Measurements from ENCODE around the gene EYA2. TPM values are rescaled to one million over a fixed set of nuclear protein-coding genes. Genes with fewer than 3 reads are reported as not detected.
"Not testable (repeated sequence)": the region's sequence is repeated elsewhere in the genome, so short reads cannot be mapped to it uniquely, and the experiment has no call there.

The EYA2 gene
- polyA plus RNA-seq, 4 donors = 0.50 to 0.70 TPM; not detected in 2

DNA sequence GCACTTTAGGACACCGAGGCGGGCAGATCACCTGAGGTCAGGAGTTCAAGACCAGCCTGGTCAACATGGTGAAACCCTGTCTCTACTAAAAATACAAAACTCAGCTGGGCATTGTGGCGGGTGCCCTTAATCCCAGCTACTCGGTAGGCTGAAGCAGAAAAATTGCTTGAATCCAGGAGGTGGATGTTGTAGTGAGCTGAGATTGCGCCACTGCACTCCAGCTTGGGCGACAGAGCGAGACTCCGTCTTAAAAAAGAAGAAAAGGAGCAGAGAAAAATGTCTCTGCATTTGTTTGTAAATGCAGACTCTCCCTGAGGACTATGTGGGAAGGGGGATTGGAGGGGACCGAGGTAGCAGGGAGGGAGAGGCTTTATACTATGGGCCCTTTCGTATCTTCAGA is 311.9 kb downstream of the EYA2 start:
- H3K4me1 ChIP-seq (ENCODE audit: control insufficient read depth in 3 of 3, insufficient read depth in 2 of 3, low read depth in 1 of 3, low read length in 2 of 3); H3K27ac ChIP-seq (ENCODE audit: low read depth in 1 of 3, low read length in 2 of 3); H3K4me3 ChIP-seq (ENCODE audit: low read depth in 1 of 3, low read length in 3 of 3); FAIRE-seq; H3K27me3 ChIP-seq (ENCODE audit: control insufficient read depth in 3 of 3, insufficient read depth in 3 of 3, low read length in 3 of 3); DNase-seq; H3K9me3 ChIP-seq (ENCODE audit: control insufficient read depth in 2 of 2, insufficient read depth in 1 of 2, low read depth in 1 of 2, low read length in 1 of 2): not testable (repeated sequence)
- peaks cover 3 to 25% (median 15%) of the 10 kb centered on the region in 3 donors for H3K36me3 ChIP-seq (ENCODE audit: control insufficient read depth in 3 of 3, insufficient read depth in 2 of 3, low read depth in 1 of 3, low read length in 3 of 3)
- WGBS, 3 donors = 87 to 93% (median 89%) methylated on average over 10 of the region's 10 CpGs

DNA sequence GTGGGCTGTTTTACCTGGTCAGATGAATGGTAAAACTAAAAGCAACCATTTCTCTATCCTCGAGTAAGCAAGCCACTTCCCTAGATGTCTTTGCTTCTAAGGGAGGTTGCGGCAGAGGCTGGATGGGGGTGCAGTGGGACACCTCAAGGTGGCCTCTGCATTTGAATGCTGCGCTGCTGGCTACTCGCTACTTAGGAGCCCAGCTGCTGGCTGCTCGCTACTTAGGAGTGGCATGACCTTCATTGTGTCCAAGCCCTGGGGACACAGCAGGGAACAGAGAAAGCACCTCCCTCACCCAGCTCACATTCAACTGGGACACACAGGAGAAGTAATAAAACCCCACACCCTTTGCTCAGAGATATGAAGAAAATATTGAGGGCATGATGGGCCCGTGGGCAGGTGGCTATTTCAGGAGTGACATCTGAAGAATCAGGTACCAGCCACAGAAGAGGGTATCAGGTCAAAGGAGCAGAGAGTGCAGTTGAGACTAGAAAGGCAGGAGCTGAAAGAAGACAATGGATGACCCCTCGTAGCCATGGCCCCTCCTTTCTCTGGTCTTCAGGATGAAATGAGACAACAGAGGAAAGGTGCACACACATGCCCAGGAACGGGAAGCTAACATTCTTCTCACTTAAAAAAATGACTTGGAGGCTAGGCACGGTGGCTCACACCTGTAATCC is 312.5 kb downstream of the EYA2 start:
- no peak for DNase-seq
- Histone ChIP-seq H3K9me3 (ENCODE audit: control insufficient read depth in 2 of 2, insufficient read depth in 1 of 2, low read depth in 1 of 2, low read length in 1 of 2) (peaks cover 0 to 3% of the 10 kb centered on the region in 2 donors), H3K27ac (ENCODE audit: low read depth in 1 of 3, low read length in 2 of 3) (no peak overlapping the region), H3K4me3 (ENCODE audit: low read depth in 1 of 3, low read length in 3 of 3) (no peak overlapping the region), H3K4me1 (ENCODE audit: control insufficient read depth in 3 of 3, insufficient read depth in 2 of 3, low read depth in 1 of 3, low read length in 2 of 3) (no peaks in the 10 kb centered on the region), H3K36me3 (ENCODE audit: control insufficient read depth in 3 of 3, insufficient read depth in 2 of 3, low read depth in 1 of 3, low read length in 3 of 3) (peaks cover 6 to 31% (median 21%) of the 10 kb centered on the region in 3 donors), H3K27me3 (ENCODE audit: control insufficient read depth in 3 of 3, insufficient read depth in 3 of 3, low read length in 3 of 3) (no peaks in the 10 kb centered on the region)
- 69 to 78% (median 73%) methylated on average over 9 of the region's 9 CpGs for WGBS, 3 donors
- FAIRE-seq = no peak

GRCh38 chr20:47208534-47209174 is 314.0 kb downstream of the EYA2 start:
- FAIRE-seq (no peak), DNase-seq (no peak)
- Histone ChIP-seq H3K4me3 (ENCODE audit: low read depth in 1 of 3, low read length in 3 of 3) (no peak overlapping the region), H3K27me3 (ENCODE audit: control insufficient read depth in 3 of 3, insufficient read depth in 3 of 3, low read length in 3 of 3) (no peaks in the 10 kb centered on the region), H3K4me1 (ENCODE audit: control insufficient read depth in 3 of 3, insufficient read depth in 2 of 3, low read depth in 1 of 3, low read length in 2 of 3) (no peaks in the 10 kb centered on the region), H3K9me3 (ENCODE audit: control insufficient read depth in 2 of 2, insufficient read depth in 1 of 2, low read depth in 1 of 2, low read length in 1 of 2) (peaks cover 0 to 2% of the 10 kb centered on the region in 2 donors), H3K36me3 (ENCODE audit: control insufficient read depth in 3 of 3, insufficient read depth in 2 of 3, low read depth in 1 of 3, low read length in 3 of 3) (peaks cover 11 to 40% (median 26%) of the 10 kb centered on the region in 3 donors), H3K27ac (ENCODE audit: low read depth in 1 of 3, low read length in 2 of 3) (no peak overlapping the region)
- WGBS, 3 donors = 93 to 97% (median 95%) methylated on average over 18 of the region's 18 CpGs

- Histone ChIP-seq H3K27ac (ENCODE audit: low read depth in 1 of 3, low read length in 2 of 3) (no peak overlapping the region), H3K36me3 (ENCODE audit: control insufficient read depth in 3 of 3, insufficient read depth in 2 of 3, low read depth in 1 of 3, low read length in 3 of 3) (peaks cover 11 to 50% (median 31%) of the 10 kb centered on the region in 3 donors), H3K4me3 (ENCODE audit: low read depth in 1 of 3, low read length in 3 of 3) (no peak overlapping the region), H3K4me1 (ENCODE audit: control insufficient read depth in 3 of 3, insufficient read depth in 2 of 3, low read depth in 1 of 3, low read length in 2 of 3) (no peaks in the 10 kb centered on the region), H3K27me3 (ENCODE audit: control insufficient read depth in 3 of 3, insufficient read depth in 3 of 3, low read length in 3 of 3) (no peaks in the 10 kb centered on the region), H3K9me3 (ENCODE audit: control insufficient read depth in 2 of 2, insufficient read depth in 1 of 2, low read depth in 1 of 2, low read length in 1 of 2) (peaks cover 0 to 2% of the 10 kb centered on the region in 2 donors)
- FAIRE-seq (no peak), DNase-seq (no peak)
- WGBS, 3 donors = 94 to 98% (median 94%) methylated on average over 17 of the region's 17 CpGs
Measured at GRCh38 chr20:47209982-47210381, 315.3 kb downstream of the EYA2 start.

DNA sequence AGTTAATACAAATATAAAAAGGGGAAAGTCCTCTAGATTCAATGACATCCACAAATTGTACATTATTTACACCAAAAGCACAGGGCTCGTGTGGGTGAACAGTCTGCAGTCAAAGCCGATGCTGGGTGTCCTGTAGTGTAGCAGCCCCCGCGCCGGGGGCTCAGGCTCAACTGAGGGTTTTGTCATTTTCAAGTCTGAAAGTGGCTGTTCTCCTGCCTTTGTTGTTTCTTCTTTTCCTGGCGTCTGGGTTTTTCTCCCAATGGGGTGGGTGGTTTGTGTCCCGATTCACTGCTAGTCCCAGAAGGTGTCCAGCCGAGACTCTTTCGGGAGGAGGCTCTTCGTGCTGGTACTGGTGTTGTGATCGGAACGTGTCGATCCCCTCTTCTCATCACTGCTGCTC is 315.8 kb downstream of the EYA2 start:
- peaks cover 0 to 2% of the 10 kb centered on the region in 2 donors for H3K9me3 ChIP-seq (ENCODE audit: control insufficient read depth in 2 of 2, insufficient read depth in 1 of 2, low read depth in 1 of 2, low read length in 1 of 2)
- DNase-seq = no peak
- FAIRE-seq = no peak
- WGBS, 3 donors = 95 to 96% (median 96%) methylated on average over 13 of the region's 13 CpGs
- peaks cover 11 to 52% (median 31%) of the 10 kb centered on the region in 3 donors for H3K36me3 ChIP-seq (ENCODE audit: control insufficient read depth in 3 of 3, insufficient read depth in 2 of 3, low read depth in 1 of 3, low read length in 3 of 3)
- no peaks in the 10 kb centered on the region for H3K27me3 ChIP-seq (ENCODE audit: control insufficient read depth in 3 of 3, insufficient read depth in 3 of 3, low read length in 3 of 3)
- no peak overlapping the region for H3K4me3 ChIP-seq (ENCODE audit: low read depth in 1 of 3, low read length in 3 of 3)
- no peak overlapping the region for H3K27ac ChIP-seq (ENCODE audit: low read depth in 1 of 3, low read length in 2 of 3)
- no peaks in the 10 kb centered on the region for H3K4me1 ChIP-seq (ENCODE audit: control insufficient read depth in 3 of 3, insufficient read depth in 2 of 3, low read depth in 1 of 3, low read length in 2 of 3)

DNA sequence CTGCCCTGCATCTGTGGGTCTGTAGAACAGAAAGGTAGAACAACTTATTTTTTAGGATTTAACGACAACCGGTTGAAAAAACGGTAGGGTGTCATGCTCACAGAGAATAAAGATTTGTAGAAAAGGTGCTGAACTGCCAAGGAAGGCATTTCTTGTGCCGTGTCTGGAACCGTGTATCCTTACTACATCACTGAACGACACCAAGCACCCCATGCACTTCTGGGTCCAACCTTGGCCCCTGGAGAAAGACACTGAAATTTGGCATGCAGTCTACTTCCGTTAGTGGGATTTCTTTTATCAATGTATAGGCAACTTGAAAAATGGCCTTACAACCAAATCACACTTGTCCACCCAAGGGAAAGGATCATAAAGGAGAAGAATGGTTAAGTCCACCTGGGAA is 316.4 kb downstream of the EYA2 start:
- H3K27ac ChIP-seq (ENCODE audit: low read depth in 1 of 3, low read length in 2 of 3) = no peak overlapping the region
- no peaks in the 10 kb centered on the region for H3K4me1 ChIP-seq (ENCODE audit: control insufficient read depth in 3 of 3, insufficient read depth in 2 of 3, low read depth in 1 of 3, low read length in 2 of 3)
- H3K36me3 ChIP-seq (ENCODE audit: control insufficient read depth in 3 of 3, insufficient read depth in 2 of 3, low read depth in 1 of 3, low read length in 3 of 3) = peaks cover 11 to 58% (median 33%) of the 10 kb centered on the region in 3 donors
- no peaks in the 10 kb centered on the region for H3K27me3 ChIP-seq (ENCODE audit: control insufficient read depth in 3 of 3, insufficient read depth in 3 of 3, low read length in 3 of 3)
- WGBS, 3 donors = 96 to 98% (median 97%) methylated on average over 7 of the region's 7 CpGs
- H3K9me3 ChIP-seq (ENCODE audit: control insufficient read depth in 2 of 2, insufficient read depth in 1 of 2, low read depth in 1 of 2, low read length in 1 of 2) = peaks cover 0 to 2% of the 10 kb centered on the region in 2 donors
- H3K4me3 ChIP-seq (ENCODE audit: low read depth in 1 of 3, low read length in 3 of 3) = no peak overlapping the region
- FAIRE-seq (no peak), DNase-seq (no peak)

GRCh38 chr20:47212606-47213207 is 318.1 kb downstream of the EYA2 start:
- Histone ChIP-seq H3K4me3 (ENCODE audit: low read depth in 1 of 3, low read length in 3 of 3) (no peak overlapping the region), H3K36me3 (ENCODE audit: control insufficient read depth in 3 of 3, insufficient read depth in 2 of 3, low read depth in 1 of 3, low read length in 3 of 3) (peaks cover 15 to 67% (median 36%) of the 10 kb centered on the region in 3 donors), H3K9me3 (ENCODE audit: control insufficient read depth in 2 of 2, insufficient read depth in 1 of 2, low read depth in 1 of 2, low read length in 1 of 2) (peaks cover 0 to 2% of the 10 kb centered on the region in 2 donors), H3K27me3 (ENCODE audit: control insufficient read depth in 3 of 3, insufficient read depth in 3 of 3, low read length in 3 of 3) (no peaks in the 10 kb centered on the region), H3K4me1 (ENCODE audit: control insufficient read depth in 3 of 3, insufficient read depth in 2 of 3, low read depth in 1 of 3, low read length in 2 of 3) (no peaks in the 10 kb centered on the region), H3K27ac (ENCODE audit: low read depth in 1 of 3, low read length in 2 of 3) (no peak overlapping the region)
- FAIRE-seq = no peak
- 94 to 96% (median 96%) methylated on average over 9 of the region's 9 CpGs for WGBS, 3 donors
- no peak for DNase-seq

DNA sequence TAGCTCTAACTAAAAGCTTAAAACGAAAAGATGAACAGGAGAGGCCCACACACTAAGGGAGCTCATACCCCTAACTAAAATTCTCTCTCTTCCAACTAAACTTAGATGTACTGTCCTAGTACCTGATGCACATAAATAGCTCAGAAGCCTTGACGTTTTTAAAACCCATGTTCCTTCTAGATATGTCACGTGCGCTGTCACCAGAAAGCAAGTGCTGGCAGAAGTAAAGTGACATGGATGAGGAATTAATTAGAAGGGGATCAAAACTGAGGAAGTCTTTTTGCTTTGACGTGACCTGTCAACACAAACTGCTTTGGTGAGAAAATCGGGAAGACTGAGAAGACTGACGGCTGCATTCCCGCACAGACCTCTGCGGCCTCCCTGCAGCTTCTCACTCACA is 319.3 kb downstream of the EYA2 start:
- Histone ChIP-seq H3K27ac (ENCODE audit: low read depth in 1 of 3, low read length in 2 of 3) (no peak overlapping the region), H3K4me1 (ENCODE audit: control insufficient read depth in 3 of 3, insufficient read depth in 2 of 3, low read depth in 1 of 3, low read length in 2 of 3) (no peaks in the 10 kb centered on the region), H3K27me3 (ENCODE audit: control insufficient read depth in 3 of 3, insufficient read depth in 3 of 3, low read length in 3 of 3) (no peaks in the 10 kb centered on the region), H3K4me3 (ENCODE audit: low read depth in 1 of 3, low read length in 3 of 3) (no peak overlapping the region), H3K9me3 (ENCODE audit: control insufficient read depth in 2 of 2, insufficient read depth in 1 of 2, low read depth in 1 of 2, low read length in 1 of 2) (peaks cover 0 to 2% of the 10 kb centered on the region in 2 donors), H3K36me3 (ENCODE audit: control insufficient read depth in 3 of 3, insufficient read depth in 2 of 3, low read depth in 1 of 3, low read length in 3 of 3) (peaks cover 16 to 65% (median 39%) of the 10 kb centered on the region in 3 donors)
- WGBS, 3 donors = 94 to 98% (median 95%) methylated on average over 9 of the region's 9 CpGs
- no peak for DNase-seq
- no peak for FAIRE-seq

All from small intestine (tissue), 7 donors.